ENCODE data around the gene SMCO3.

SMCO3 gene

GRCh38 chr12:14810167-14810952 lies 3.6 kb downstream of the SMCO3 start:
- no peak overlapping the region for H3K27ac ChIP-seq
- TF ChIP-seq CTCF (conservative IDR thresholded peaks at IDR 0.05) = no peak

GRCh38 chr12:14803830-14804160 lies 10.2 kb downstream of the SMCO3 start:
- no peak for TF ChIP-seq CTCF (conservative IDR thresholded peaks at IDR 0.05)
- H3K27ac ChIP-seq = peak overlapping the region; percentile 85

- peak within 1 kb of the TSS; percentile 85 for H3K27ac ChIP-seq
- no peak for TF ChIP-seq CTCF (conservative IDR thresholded peaks at IDR 0.05)
These were observed 10.8 kb downstream of the SMCO3 start, which contains the start of the genes C12orf60 and WBP11 for GRCh38 chr12:14803011-14803829. TSS of gene C12orf60 (plus strand) at chr12:14803670. CDS start at chr12:14822936, 19,266 bp downstream. TSS of gene WBP11 (minus strand) at chr12:14803478. CDS start at chr12:14801383, 2,095 bp downstream.

- no peak for TF ChIP-seq CTCF (conservative IDR thresholded peaks at IDR 0.05)
- peak overlapping the region; percentile 85 for H3K27ac ChIP-seq
These were observed 11.3 kb downstream of the SMCO3 start for GRCh38 chr12:14802721-14803010.

- H3K27ac ChIP-seq = peak overlapping the region; percentile 85
- TF ChIP-seq CTCF (conservative IDR thresholded peaks at IDR 0.05) = no peak
These were observed 11.7 kb downstream of the SMCO3 start for GRCh38 chr12:14802247-14802646.

- H3K27ac ChIP-seq = no peak overlapping the region
- TF ChIP-seq CTCF (conservative IDR thresholded peaks at IDR 0.05) = no peak
These were observed 18.9 kb downstream of the SMCO3 start for GRCh38 chr12:14795028-14795448.

- no peak for TF ChIP-seq CTCF (conservative IDR thresholded peaks at IDR 0.05)
- no peak overlapping the region for H3K27ac ChIP-seq
These were observed 28.4 kb downstream of the SMCO3 start for GRCh38 chr12:14785568-14785967.
